Measurements from ENCODE around the gene DTX3L. TPM values are rescaled to one million over a fixed set of nuclear protein-coding genes. Genes with fewer than 3 reads are reported as not detected.

DTX3L gene
- total and polyA plus RNA-seq, 2 experiments from 2014 or later: 1.8 to 6.8 TPM

- no peaks in the 10 kb centered on the region for H3K27me3 ChIP-seq (ENCODE audit: insufficient read depth)
- H3K4me3 ChIP-seq: no peak overlapping the region
- H3K9me2 ChIP-seq (ENCODE audit: insufficient read depth): no peaks in the 10 kb centered on the region
- no peak overlapping the region for H3K27ac Mint-ChIP-seq
- H3F3A ChIP-seq (replicated peaks; ENCODE audit: low read depth): no peaks in the 10 kb centered on the region
- H3K36me3 Mint-ChIP-seq (ENCODE audit: low read depth): no peaks in the 10 kb centered on the region
- no peak overlapping the region for H3K4me3 Mint-ChIP-seq
- DNase-seq (ENCODE audit: low spot score): no peak
- TF ChIP-seq JUNB (IDR thresholded peaks at IDR 0.05; ENCODE audit: unreplicated experiment): no peak
- TF ChIP-seq REST (IDR thresholded peaks at IDR 0.05; ENCODE audit: unreplicated experiment): no peak
- TF ChIP-seq, protein P1, sequence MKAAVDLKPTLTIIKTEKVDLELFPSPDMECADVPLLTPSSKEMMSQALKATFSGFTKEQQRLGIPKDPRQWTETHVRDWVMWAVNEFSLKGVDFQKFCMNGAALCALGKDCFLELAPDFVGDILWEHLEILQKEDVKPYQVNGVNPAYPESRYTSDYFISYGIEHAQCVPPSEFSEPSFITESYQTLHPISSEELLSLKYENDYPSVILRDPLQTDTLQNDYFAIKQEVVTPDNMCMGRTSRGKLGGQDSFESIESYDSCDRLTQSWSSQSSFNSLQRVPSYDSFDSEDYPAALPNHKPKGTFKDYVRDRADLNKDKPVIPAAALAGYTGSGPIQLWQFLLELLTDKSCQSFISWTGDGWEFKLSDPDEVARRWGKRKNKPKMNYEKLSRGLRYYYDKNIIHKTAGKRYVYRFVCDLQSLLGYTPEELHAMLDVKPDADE (IDR thresholded peaks at IDR 0.05): no peak
- TF ChIP-seq NANOG (IDR thresholded peaks at IDR 0.05; ENCODE audit: borderline replicate concordance): no peak
- TF ChIP-seq ZNF114 (CRISPR knock-in tag; IDR thresholded peaks at IDR 0.05): no peak
- no peak for TF ChIP-seq ZNF331 (CRISPR knock-in tag; IDR thresholded peaks at IDR 0.05; ENCODE audit: low read depth)
- no peak for TF ChIP-seq EZH2phosphoT487 (IDR thresholded peaks at IDR 0.05; ENCODE audit: unreplicated experiment)
- no peak for TF ChIP-seq POLR2AphosphoS5 (IDR thresholded peaks at IDR 0.05; ENCODE audit: low read depth)
- TF ChIP-seq, protein P2, sequence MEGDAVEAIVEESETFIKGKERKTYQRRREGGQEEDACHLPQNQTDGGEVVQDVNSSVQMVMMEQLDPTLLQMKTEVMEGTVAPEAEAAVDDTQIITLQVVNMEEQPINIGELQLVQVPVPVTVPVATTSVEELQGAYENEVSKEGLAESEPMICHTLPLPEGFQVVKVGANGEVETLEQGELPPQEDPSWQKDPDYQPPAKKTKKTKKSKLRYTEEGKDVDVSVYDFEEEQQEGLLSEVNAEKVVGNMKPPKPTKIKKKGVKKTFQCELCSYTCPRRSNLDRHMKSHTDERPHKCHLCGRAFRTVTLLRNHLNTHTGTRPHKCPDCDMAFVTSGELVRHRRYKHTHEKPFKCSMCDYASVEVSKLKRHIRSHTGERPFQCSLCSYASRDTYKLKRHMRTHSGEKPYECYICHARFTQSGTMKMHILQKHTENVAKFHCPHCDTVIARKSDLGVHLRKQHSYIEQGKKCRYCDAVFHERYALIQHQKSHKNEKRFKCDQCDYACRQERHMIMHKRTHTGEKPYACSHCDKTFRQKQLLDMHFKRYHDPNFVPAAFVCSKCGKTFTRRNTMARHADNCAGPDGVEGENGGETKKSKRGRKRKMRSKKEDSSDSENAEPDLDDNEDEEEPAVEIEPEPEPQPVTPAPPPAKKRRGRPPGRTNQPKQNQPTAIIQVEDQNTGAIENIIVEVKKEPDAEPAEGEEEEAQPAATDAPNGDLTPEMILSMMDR (conservative IDR thresholded peaks at IDR 0.05; ENCODE audit: low read depth in 2 of 2): no peak
- TF ChIP-seq STAT1 (IDR thresholded peaks at IDR 0.05; ENCODE audit: unreplicated experiment): no peak
- no peak for TF ChIP-seq EZH2 (IDR thresholded peaks at IDR 0.05; ENCODE audit: low read depth, unreplicated experiment)
- no peak for TF ChIP-seq CREB1 (CRISPR knock-in tag; IDR thresholded peaks at IDR 0.05; ENCODE audit: low read depth)
- no peak for TF ChIP-seq ZNF462 (CRISPR knock-in tag; IDR thresholded peaks at IDR 0.05)
- no peak overlapping the region for H2AFZ ChIP-seq
- no peaks in the 10 kb centered on the region for H3K9me3 Mint-ChIP-seq
- peaks cover 16% of the 10 kb centered on the region for H3K4me1 Mint-ChIP-seq
- no peaks in the 10 kb centered on the region for H3K36me3 ChIP-seq (ENCODE audit: insufficient read depth)
- H3K79me2 ChIP-seq (replicated peaks; ENCODE audit: insufficient read depth): no peaks in the 10 kb centered on the region
- H3K4me1 ChIP-seq (ENCODE audit: insufficient read depth): peaks cover 7% of the 10 kb centered on the region
- H4K20me1 ChIP-seq (replicated peaks; ENCODE audit: insufficient read depth): no peaks in the 10 kb centered on the region
- no peak for ATAC-seq
- no peak overlapping the region for H3K4me2 ChIP-seq
- H3K27me3 Mint-ChIP-seq (ENCODE audit: insufficient read depth, low read depth, poor library complexity): peaks cover 1% of the 10 kb centered on the region
- no peak overlapping the region for H3K27ac ChIP-seq (ENCODE audit: low read depth)
Measured at GRCh38 chr3:122619040-122619439, 54.9 kb downstream of the DTX3L start.
